GM19395 (cell line): Measurements from ENCODE around the gene TESK2.
"Not testable (repeated sequence)": the region's sequence is repeated elsewhere in the genome, so short reads cannot be mapped to it uniquely, and the experiment has no call there.

Source experiments
- ATAC-seq: cut with Tn5 transposase; IDR thresholded peaks from one replicate; pipeline ENCODE4 v1.9.1; 2021; ENCODE audit warnings: mild to moderate bottlenecking, moderate library complexity; ENCODE audit not compliant: unreplicated experiment

The TESK2 gene

GRCh38 chr1:45510036-45510971 lies 19.3 kb upstream of the TESK2 start:
- no peak for ATAC-seq

GRCh38 chr1:45508295-45509151 lies 17.6 kb upstream of the TESK2 start:
- no peak for ATAC-seq

DNA sequence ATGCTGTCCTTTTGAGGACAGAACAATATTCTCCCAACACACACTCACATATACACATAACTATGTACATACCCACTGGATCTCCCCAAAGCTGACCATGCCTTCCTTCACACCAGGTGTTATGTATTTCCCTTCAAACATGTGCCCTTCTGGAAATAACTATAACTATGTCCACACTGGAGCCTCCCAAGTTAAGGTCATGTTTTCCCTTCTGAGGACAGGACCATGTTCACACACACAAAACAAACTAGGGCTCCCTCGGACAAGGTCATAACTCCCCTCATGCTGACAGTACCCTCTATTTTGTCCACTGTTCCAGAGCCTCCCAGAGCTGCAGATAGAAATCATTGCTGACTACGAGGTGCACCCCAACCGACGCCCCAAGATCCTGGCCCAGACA lies 16.9 kb upstream of the TESK2 start:
- ATAC-seq: no peak

GRCh38 chr1:45507195-45507594 lies 16.2 kb upstream of the TESK2 start:
- no peak for ATAC-seq

GRCh38 chr1:45503462-45504360 lies 12.7 kb upstream of the TESK2 start:
- ATAC-seq: no peak

- ATAC-seq: no peak
These were observed 10.5 kb upstream of the TESK2 start for GRCh38 chr1:45501505-45501859.

DNA sequence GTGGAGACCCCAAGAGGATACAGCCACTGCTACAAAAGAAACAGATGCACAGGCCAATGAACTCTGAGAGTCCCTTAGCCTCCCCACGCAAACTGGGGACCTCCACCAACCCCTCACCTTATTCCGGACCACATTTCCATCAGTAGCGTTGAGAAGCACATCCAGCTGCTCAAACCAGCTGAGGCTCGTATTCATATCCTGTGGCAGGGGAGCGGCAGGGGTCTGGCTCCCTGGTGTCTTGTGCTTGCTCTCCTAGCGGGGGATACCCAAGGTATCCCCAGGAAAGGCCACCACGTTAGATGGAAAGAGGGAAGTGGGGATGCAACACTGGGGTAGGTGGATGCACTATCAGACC lies 8.4 kb upstream of the TESK2 start:
- no peak for ATAC-seq

- ATAC-seq: no peak
These were observed 7.3 kb upstream of the TESK2 start for GRCh38 chr1:45498279-45498678.

DNA sequence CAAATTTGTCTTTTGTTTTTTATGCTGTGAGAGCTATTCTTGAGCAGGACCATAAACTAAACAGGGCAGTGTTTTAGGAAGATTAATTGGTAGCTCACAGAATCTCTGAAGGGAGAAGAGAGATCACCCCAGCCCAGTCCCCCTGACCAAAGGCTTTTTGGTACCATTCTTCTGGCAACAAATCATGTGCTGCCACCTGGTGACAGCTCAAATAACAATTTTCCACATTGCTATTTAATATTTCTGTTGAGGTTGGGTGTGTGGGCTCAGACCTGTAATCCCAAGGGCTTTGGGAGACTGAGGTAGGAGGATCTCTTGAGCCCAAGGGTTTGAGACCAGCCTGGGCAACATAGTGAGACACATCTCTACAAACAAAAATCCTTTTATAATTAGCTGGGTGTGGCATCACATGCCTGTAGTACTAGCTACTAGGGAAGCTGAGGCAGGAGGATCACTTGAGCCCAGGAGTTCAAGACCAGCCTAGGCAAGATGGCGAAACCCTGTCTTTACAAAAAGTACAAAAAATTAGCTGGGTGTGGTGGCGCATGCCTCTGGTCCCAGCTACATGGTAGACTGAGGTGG lies 2.2 kb upstream of the TESK2 start:
- ATAC-seq: no peak

DNA sequence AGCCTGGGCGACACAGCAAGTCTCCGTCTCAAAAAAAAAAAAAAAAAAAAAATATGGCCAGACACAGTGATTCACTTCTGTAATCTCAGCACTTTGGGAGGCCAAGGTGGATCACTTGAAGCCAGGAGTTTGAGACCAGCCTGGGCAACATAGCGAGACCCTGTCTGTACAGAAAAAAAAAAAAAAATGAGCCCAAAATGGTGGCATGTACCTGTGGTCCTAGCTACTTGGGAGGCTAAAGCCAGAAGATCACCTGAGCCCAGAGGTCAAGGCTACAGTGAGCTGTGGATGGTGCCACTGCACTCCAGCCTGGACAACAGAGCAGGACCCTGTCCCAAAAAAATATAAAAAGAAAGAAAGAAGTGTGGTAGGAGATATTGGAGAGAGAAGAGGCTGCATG lies 1.7 kb upstream of the TESK2 start:
- no peak for ATAC-seq

GRCh38 chr1:45491487-45492260 lies 711 bp upstream of the TESK2 start:
- ATAC-seq: no peak

DNA sequence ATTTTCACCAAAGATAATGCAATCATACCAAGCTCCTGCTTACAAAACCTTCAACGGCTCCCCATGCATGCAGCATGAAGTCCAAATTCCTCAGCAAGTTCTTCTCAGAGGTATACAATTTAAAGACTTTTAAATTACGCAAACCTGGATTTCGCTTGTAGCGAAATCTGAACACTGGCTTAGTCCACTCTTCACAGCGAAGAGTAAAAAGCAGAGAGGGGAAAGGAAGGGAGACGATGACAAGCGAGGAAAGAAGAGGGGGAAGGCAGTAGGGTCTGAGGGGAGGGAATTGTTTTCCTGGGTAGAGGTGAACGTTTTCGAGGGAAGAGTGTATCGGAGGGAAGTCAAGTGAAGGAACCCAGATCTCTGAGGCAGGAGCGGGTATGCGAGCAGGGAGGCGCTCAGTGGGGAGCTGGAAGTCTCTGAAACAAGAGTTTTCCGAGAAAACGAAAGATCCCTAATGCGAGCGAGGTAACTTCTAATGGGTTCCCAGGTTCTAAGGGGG lies 790 bp downstream of the TESK2 start:
- ATAC-seq: no peak

DNA sequence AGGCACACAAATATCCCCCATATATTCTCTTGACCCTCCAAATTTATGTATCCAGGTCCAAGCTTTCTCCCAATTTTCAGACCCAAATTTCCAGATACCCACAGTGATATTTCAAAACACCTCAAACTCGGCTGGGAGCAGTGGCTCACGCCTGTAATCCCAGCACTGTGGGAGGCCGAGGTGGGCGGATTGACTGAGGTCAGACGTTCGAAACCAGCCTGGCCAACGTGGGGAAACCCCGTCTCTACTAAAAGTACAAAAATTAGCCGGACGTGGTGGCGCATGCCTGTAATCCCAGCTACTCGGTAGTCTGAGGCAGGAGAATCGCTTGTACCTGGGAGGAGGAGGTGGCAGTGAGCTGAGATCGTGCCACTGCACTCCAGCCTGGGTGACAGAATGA lies 1.6 kb downstream of the TESK2 start:
- ATAC-seq: not testable (repeated sequence)

DNA sequence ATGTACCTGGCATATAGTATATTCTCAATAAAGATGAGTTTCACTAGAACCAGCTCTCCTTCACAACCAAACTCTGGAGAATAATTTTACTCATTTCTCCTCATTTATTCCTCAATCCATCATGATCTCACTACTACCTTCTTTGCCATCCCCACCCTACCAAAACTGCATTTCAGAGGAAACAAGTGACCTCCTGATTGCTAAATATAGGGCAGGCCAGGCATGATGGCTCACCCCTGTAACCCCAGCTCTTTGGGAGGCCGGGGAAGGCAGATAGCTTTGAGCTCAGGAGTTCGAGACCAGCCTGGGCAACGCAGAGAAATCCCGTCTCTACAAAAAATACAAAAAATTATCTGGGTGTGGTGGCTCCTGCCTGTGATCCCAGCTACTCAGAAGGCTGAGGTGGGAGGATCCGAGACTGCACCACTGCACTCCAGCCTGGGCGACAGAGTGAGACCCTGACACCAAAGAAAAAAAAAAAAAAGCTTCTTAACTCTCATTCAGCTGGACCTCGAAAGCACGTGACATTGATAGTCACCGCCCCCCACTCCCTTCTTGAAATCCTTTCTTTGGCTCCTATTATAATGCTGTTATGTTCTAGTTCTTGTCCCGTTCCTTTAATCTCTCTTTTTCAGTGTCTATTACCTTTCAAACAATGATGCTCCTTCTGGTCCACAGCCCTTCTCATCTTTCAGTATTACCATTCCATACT lies 2.1 kb downstream of the TESK2 start:
- ATAC-seq: no peak

GRCh38 chr1:45485949-45486348 lies 5.0 kb downstream of the TESK2 start:
- ATAC-seq: no peak

DNA sequence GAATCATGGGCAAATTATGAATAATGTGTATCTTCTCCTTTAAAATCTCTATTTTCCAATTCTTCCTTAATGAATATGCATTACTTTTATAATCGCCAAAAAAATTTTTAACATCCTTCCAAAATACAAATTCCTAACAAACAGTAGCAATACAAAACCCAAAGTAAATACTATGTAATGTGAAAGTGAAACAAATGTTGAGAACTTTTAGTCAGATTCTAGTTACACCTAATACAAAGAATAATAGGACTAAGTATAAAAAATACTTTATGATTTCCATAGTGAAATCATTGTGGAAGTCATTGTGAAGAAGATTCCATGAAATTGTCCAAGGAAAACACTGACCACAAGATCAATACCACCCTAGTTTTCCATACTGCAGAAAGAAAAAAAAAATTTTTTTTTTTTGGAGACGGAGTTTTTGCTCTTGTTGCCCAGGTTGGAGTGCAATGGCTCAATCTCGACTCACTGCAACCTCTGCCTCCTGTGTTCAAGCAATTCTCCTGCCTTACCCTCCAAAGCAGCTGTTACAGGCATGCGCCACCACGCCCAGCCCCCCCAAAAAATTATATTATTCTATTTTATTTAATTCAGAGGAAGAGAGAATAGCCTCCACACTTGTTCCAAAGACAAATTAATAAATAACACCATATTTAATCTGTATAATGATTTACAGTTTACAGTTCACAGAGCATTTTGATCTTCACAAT lies 11.8 kb downstream of the TESK2 start:
- no peak for ATAC-seq

GRCh38 chr1:45478121-45478814 lies 12.7 kb downstream of the TESK2 start:
- ATAC-seq: no peak

DNA sequence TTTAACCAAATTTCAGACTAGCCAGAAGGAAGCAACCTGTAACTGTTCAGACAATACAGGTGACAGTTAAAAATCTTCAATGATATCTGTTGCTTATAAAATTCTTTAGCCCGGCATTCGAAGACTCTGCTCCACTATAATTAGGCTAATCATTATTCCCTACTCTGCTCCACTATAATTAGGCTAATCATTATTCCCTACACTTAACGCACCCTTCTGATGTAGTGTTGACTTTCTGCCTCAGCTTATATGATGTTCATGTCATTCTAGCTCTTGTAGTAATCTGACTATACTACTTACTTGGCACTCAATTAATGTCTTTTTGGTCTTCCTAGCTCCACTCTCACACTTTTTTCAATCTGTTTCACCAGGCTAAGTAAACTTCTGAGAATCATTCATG lies 13.3 kb downstream of the TESK2 start:
- no peak for ATAC-seq
